ENCODE data around the gene TM4SF1.

Gene TM4SF1

DNA sequence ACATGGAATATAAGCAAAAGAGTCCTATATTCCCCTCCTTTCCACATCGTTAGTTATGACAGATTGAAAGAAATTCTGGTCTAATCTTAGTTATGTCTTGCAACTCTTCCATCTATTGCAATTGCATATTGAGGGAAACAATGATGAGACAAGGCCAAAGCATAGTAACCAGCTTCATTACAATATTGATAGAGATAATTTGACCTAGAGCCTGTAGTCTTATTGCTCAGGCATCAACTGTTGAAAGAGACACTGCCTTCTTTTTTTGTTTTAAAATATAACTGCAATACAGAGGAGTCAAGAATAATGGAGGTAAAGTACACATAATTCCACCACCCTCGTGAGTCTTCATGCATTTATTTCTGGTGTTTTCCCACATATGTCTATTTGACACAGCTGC is 46.1 kb downstream of the TM4SF1 start:
- H3K36me3 ChIP-seq = no peaks in the 10 kb centered on the region
- no peak overlapping the region for H3K27ac ChIP-seq
- intact Hi-C loops (cut with DNase I; ENCODE audit: low total_unique reads) = no loop called here
- no peak for DNase-seq
- H3K27me3 ChIP-seq = no peaks in the 10 kb centered on the region
- peaks cover 0 to 24% (median 6%) of the 10 kb centered on the region in 4 donors for H3K4me1 ChIP-seq
- H3K4me3 ChIP-seq = no peak overlapping the region
- H3K9me3 ChIP-seq = no peaks in the 10 kb centered on the region
- TF ChIP-seq CTCF (IDR thresholded peaks at IDR 0.05) = no peak

DNA sequence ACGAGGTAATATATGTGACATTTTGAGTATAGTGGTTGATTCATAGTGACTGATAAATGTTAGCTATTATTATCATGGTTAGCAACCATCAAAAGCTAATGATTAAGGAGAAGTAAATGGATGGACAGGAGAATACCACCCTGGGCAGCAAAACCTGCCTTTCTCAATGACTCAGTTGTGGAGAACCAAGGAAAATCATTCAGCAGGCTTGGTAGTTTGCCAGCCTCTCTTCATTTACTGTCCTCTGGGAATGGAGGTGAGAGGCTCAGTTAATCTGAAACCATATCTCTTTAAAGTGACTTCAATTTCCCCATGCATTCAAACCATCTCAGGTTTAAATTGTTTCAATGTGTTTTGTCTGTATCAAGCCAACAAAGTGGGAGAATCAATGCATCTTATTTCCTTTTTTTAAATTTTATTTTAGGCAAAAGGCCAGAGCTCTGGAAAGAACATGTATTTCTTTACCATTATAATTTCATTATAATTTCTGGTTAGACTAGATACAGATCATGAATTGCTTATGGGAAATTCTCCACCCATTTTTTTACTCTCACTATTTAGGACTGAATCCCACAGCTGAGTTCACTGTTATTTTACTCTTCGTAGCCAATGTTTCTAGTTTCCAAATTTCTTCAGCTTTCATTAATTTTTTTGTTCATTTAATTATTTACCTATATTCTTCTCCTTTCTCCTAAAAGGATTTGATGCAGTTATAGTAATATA is 46.7 kb downstream of the TM4SF1 start:
- no peak for DNase-seq
- H3K9me3 ChIP-seq = no peaks in the 10 kb centered on the region
- H3K27ac ChIP-seq = no peak overlapping the region
- H3K36me3 ChIP-seq = no peaks in the 10 kb centered on the region
- H3K4me1 ChIP-seq = peaks cover 0 to 21% (median 6%) of the 10 kb centered on the region in 4 donors
- intact Hi-C loops (cut with DNase I; ENCODE audit: low total_unique reads) = no loop called here
- H3K27me3 ChIP-seq = no peaks in the 10 kb centered on the region
- H3K4me3 ChIP-seq = no peak overlapping the region
- TF ChIP-seq CTCF (IDR thresholded peaks at IDR 0.05) = no peak

- no peaks in the 10 kb centered on the region for H3K36me3 ChIP-seq
- no peaks in the 10 kb centered on the region for H3K27me3 ChIP-seq
- no peak overlapping the region for H3K4me3 ChIP-seq
- TF ChIP-seq CTCF (IDR thresholded peaks at IDR 0.05) = no peak
- H3K27ac ChIP-seq = no peak overlapping the region
- peaks cover 0 to under 1% (median 0%) of the 10 kb centered on the region in 4 donors for H3K4me1 ChIP-seq
- DNase-seq = no peak
- intact Hi-C loops (cut with DNase I; ENCODE audit: low total_unique reads) = no loop called here
- no peaks in the 10 kb centered on the region for H3K9me3 ChIP-seq
These were observed 50.3 kb downstream of the TM4SF1 start for GRCh38 chr3:149327156-149327555.

DNA sequence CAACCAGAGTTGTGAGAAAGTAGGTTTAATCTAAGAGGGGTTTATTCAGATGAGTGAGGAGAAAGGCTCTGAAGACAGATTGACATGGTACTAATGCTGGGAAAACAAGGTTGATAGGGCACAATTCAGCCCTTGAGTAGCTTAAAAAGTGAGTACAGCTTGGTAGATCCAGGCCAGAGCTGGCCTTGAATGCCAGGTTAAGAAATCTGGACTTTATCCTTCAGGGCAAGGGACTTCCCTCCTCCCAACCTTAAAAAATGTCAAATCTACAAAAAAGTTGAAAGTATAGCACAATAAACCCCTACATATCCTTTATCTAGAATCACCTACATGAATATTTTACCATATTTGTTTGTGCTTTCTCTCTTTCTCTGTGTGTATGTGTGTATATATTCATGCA is 51.9 kb downstream of the TM4SF1 start:
- H3K36me3 ChIP-seq = no peaks in the 10 kb centered on the region
- H3K27ac ChIP-seq = no peak overlapping the region
- no peaks in the 10 kb centered on the region for H3K4me1 ChIP-seq
- TF ChIP-seq CTCF (IDR thresholded peaks at IDR 0.05) = no peak
- intact Hi-C loops (cut with DNase I; ENCODE audit: low total_unique reads) = no loop called here
- H3K9me3 ChIP-seq = no peaks in the 10 kb centered on the region
- no peak for DNase-seq
- no peaks in the 10 kb centered on the region for H3K27me3 ChIP-seq
- no peak overlapping the region for H3K4me3 ChIP-seq

DNA sequence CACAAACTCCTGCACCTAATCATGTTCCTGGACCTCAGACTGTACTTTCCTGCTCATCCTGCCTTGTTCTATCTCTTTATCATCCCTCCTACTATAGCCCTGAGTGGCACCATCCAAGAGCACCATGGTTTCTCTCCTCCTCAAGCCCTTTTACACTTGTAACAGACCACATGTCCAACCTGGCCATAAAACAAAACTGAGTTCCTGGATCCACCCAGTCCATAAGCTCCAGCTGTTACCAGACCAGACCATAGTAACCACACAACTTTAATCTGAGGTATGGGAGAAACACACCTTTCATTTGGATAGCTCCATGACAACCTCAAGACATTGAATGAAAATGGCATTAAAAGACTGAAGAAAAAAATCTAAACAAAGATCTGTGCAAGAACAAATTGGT is 53.1 kb downstream of the TM4SF1 start:
- Histone ChIP-seq H3K4me1 (no peaks in the 10 kb centered on the region), H3K27me3 (no peaks in the 10 kb centered on the region), H3K9me3 (no peaks in the 10 kb centered on the region), H3K4me3 (no peak overlapping the region), H3K36me3 (no peaks in the 10 kb centered on the region), H3K27ac (no peak overlapping the region)
- DNase-seq = no peak
- intact Hi-C loops (cut with DNase I; ENCODE audit: low total_unique reads) = no loop called here
- TF ChIP-seq CTCF (IDR thresholded peaks at IDR 0.05) = no peak

GRCh38 chr3:149321640-149322039 is 55.8 kb downstream of the TM4SF1 start:
- Histone ChIP-seq H3K4me1 (no peaks in the 10 kb centered on the region), H3K4me3 (no peak overlapping the region), H3K27me3 (no peaks in the 10 kb centered on the region), H3K36me3 (no peaks in the 10 kb centered on the region), H3K27ac (no peak overlapping the region), H3K9me3 (no peaks in the 10 kb centered on the region)
- no peak for TF ChIP-seq CTCF (IDR thresholded peaks at IDR 0.05)
- no peak for DNase-seq
- intact Hi-C loops (cut with DNase I; ENCODE audit: low total_unique reads) = no loop called here

Measured in tibial artery (tissue), 4 donors.